Uterus (tissue), 2 donors: ENCODE data around the gene LSM8.

Experiments used
- CTCF ChIP-seq, 4 experiments: fragments of 200-600 bp in 2 of 4; fragments of 450-650 bp in 2 of 4; sonication (generic) in 2 of 4; IDR thresholded peaks; one replicate each; pipeline ENCODE4 v1.5.1; 2016 to 2019; ENCODE audit warnings: antibody characterized with exemption in 4 of 4, mild to moderate bottlenecking in 2 of 4, moderate library complexity in 1 of 4
- POLR2A ChIP-seq, 2 donors: fragments of 450-650 bp; IDR thresholded peaks; one replicate each; pipeline ENCODE4 v1.6.1; 2016; ENCODE audit warnings: antibody characterized with exemption in 2 of 2, mild to moderate bottlenecking in 1 of 2, moderate library complexity in 1 of 2

GRCh38 chr7:118183428-118183785, 557 bp upstream of the LSM8 start:
- TF ChIP-seq CTCF (IDR thresholded peaks at IDR 0.05) (no peak), POLR2A (IDR thresholded peaks at IDR 0.05) (no peak)
